HG03571 (cell line): ENCODE data around the gene TGFBR3.

ENCODE experiments used
- ATAC-seq: cut with Tn5 transposase; IDR thresholded peaks from one replicate; pipeline ENCODE4 v1.9.1; 2021; ENCODE audit not compliant: unreplicated experiment

The TGFBR3 gene

DNA sequence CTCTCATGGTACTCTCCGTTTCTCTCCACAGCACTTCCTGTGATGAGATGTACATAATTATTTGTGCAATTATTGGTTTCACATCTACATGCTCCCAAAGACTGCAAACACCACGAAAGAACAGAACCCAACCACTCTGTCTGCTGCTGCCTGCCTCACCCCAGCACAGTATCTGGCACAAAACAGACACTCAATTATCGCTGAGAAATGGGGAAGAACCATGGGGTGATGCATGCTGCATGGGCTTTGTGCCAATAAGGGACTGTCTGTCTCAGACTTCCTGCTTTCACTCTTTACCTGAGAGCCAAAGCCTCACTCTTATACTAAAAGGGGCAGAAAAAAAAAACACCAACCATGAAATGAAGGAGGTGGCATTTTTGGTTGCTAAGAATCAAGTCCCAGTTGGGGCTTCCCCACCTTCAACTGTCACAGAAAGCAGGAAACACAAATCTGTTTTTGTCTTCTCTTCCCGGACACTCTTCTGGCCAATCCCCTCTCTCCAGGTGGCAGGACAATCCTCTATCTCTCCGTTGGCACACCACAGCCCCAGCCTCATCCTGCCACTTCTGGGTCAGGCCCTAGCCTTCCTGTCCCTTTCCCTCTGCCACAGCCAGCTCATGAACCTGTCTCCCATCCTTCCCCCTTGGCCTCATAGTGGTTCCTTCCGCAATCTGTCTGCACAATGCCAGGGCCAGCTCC is 82.0 kb downstream of the TGFBR3 start:
- peak; percentile 89 for ATAC-seq

DNA sequence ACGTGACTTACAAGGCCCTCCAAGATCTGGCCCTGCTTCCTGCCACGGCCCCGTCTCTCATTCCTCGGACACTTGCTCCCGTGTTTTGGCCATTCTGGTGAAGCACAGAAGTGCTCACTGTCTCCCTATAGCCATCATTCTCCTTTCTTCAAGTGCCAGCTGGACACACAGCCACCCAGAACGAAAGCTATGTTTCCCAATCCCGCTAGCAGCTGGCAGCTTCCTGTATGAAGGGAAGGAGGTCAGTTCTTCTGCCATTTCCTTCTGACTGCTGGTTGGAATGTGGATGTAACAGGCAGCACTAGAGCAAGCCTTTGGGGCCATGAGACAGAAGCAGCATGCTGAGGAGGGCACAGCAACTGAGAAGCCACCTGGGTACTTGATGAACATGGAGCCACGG is 82.8 kb downstream of the TGFBR3 start:
- ATAC-seq: no peak

DNA sequence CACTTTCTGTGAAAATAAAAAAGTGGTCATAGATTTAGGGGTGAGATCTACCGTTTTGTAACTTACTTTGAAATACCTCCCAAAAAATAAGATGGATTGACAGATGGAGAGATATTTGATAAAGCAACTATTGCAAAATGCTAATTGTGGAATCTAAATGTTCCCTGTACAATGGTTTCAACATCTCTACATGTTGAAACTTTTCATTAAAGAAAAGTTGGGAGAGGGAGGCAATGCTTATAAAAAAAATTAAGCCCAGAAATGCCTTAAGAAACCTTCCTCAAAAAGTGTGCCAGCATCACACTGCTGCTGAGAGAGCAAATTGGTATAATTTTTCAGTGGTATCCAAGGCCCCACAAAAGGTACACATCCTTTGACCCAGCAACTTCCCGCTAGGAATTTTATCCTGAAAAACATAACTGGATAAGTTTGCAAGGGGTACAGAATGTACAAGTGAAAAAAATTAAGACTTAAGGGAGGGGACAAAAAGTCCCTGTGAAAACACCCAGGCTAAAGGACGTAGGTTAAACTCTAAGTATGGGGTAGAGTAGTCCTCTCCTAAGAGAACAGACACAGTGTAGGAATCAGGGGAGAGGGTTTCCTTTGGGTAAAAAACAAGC is 84.3 kb downstream of the TGFBR3 start:
- no peak for ATAC-seq

DNA sequence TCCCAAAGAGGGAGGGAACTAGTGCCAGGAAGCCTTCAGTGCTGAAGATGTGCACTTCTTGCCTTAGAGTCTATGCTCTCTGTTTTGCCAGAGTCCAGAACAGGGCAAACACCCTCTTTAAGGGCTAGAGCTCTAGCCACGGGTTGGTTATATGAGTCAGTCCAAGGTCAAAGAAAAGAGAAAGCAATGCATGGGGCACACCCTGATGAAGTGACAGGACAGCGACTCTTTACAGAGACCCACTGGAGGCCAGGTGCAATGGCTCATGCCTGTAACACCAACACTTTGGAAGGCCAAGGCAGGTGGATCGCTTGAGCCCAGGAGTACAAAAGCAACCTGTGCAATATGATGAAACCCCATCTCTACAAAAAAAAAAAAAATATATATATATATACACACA is 86.1 kb downstream of the TGFBR3 start:
- no peak for ATAC-seq

DNA sequence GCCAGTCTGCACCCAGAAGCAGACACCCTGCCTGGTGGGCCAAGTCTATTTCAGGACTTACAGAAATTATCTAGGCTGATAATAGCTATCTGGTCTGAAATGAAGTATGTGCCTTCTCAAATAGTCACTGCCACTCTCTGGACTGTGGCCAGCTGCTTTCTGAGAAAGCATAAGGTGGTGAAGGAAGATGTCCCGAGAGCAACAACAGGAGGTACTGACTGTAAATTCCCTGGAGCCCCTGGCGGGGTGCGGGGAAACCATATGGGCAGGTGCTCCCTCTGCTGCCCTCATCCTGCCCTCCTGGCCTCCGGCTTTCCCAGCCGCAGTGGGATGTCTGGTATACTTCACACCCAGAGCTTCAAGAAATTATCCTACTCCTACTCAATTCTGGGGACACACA is 86.8 kb downstream of the TGFBR3 start:
- ATAC-seq: no peak

DNA sequence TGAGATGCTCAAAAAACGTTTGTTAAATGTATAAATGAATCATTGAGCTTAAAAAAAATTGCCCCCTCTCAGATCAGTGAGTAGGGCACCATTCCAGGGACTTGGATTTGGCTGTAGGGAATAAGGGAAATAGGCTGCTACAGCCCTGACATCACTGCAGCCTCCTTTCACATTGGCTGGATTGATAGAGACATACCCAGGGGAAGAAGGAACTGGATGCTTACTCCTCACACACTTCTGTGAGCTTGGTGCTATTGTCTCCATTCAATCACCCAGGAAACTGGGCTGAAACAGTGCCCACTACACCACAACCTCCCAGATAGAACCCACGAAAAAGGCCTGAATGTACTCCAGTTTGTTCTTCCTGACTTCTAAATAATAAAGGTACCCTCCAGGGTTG is 87.2 kb downstream of the TGFBR3 start:
- no peak for ATAC-seq

DNA sequence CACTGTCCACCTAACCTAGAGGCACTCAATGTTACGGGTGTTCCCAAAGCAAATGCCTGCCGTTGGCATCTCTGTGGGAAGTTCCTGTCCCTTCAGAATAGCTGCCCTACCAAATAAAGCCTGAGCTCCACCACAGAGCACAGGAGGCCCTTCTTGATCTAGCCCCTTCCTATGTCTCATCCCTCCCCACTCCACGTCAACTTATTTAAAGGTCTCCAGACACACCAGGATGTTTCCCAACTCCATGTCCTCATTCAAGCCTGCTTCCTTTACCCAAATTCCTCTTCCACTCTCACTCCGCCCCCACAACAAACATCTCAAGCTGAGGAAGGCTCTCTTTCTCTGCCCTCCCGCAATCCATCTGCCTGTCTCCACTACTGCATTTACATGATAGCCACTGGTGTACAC is 87.7 kb downstream of the TGFBR3 start:
- ATAC-seq: no peak

DNA sequence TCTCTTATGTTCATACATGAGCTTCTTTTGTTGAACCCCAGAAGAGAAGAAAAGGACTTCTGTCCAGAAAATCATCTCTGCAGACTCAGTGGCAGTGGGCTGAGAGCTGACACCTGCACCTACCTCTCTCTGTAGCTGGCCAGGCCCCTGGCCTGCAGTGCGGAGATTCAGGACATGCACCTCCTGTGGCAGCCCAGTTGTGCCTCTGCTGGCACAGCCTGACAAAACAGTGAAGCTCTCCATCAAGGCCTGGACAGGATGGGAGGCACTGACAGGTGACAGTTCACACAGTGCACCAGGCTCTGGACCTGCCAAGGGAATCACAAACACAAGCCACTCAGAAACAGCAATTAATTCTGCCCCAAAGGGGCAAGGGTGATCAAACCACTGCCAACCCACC is 88.8 kb downstream of the TGFBR3 start:
- ATAC-seq: no peak

DNA sequence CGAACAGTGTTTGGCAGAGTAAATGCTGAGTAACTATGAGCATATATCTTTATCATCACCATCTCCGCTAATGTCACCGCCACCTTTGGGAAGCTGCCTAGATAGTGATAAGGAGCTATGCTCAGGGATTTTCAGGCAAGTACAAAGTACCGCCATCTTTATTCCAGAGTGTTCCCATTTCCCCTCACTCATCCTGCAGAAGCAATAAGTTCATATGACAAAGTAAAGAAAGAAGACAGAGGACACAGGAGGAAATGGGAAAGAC is 89.6 kb downstream of the TGFBR3 start:
- no peak for ATAC-seq

DNA sequence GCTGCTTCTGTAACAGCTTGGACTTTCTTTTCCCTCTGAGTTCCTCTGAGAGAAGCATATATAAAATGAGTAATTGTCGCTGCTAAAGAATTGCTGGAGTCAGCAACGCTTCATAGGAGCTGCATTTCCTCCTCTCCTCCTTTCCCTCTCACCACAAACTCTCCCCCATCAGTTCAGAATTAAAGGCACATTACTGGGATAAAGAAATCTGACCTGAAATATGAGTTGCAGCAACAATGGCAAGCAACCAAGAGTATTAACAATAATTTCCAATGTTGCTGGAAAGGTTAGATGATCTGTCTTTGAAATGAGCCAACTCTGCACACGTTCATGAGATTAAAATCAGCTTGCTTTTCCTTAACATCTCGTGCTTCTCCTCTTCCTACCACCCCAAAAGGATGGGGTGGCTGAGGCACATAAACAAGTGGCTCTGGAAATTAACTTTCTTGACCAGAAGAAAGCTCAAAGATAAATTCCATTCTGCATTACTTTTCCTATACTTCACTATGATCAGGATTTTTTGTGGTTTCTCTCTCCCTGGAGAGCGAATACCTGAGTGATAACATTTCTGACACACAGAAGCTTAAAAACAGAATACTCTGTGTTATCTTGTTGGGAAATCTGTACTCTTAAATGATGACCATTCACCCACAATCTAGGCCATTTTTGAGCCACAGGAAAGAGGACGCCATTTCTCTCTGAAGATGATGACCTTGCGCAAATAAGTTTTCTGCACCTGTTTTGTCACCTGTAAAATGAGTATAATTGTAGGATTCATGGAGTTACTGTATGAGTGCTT is 90.2 kb downstream of the TGFBR3 start:
- no peak for ATAC-seq

DNA sequence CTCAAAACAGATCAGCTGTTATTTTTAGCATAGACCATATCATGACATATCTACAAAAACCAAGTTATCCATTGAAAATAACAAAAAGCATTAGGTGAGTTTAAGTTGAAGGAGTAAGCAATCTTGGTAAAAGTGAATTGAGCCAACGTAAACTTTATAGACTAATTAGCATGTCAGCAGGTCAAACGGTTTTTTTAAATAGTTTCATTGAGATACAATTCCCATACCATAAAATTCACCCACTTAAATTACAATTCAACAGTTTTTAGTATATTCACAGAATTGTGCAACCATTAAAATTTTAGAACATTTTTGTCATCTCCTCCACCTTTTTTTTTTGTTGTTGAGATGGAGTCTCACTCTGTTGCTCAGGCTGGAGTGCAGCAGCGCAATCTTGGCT is 92.1 kb downstream of the TGFBR3 start:
- ATAC-seq: no peak

DNA sequence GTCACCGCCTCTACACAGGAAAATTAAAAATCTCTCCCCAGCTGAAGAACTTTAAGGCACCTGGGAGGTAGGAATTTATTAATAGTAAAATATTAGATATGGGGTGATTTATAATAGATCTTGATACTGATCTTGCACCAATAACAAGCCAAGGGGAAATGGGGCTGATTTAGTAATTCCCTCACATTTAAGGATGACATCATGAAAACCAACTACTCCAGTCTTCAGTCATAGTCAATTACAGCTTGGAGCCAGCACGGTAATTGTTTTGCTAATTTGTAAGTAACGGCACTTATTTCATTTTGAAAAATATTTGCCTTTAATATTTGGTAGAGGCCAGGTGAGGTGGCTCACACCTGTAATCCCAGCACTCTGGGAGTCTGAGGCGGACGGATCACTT is 92.8 kb downstream of the TGFBR3 start:
- ATAC-seq: no peak

DNA sequence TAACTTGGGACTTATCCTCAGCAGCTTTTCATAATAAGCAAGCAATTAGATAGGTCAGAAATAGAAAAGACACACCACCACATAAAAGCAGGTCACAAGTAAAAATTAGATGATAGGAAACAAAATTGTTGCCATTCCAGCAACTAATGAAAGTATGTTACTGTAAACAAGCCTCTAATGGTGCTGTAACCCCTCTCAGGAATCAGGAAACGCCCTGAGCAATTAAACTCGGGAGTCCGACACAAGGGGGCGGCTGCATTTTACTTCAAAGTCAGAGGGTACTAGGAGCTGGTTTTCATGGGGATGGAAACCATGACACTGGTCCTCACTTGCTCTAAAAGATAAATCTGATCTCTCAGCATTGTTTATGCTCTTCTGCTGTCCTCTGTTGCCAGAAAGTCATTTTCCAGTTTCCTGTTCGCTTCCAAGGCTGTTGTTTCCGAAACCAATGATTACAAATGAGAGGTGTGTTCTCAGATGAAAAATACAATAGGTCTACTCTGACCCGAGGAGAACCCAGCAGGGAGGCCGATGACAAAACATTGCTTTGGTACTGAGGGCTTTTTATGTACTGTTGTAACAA is 93.4 kb downstream of the TGFBR3 start:
- ATAC-seq: no peak

DNA sequence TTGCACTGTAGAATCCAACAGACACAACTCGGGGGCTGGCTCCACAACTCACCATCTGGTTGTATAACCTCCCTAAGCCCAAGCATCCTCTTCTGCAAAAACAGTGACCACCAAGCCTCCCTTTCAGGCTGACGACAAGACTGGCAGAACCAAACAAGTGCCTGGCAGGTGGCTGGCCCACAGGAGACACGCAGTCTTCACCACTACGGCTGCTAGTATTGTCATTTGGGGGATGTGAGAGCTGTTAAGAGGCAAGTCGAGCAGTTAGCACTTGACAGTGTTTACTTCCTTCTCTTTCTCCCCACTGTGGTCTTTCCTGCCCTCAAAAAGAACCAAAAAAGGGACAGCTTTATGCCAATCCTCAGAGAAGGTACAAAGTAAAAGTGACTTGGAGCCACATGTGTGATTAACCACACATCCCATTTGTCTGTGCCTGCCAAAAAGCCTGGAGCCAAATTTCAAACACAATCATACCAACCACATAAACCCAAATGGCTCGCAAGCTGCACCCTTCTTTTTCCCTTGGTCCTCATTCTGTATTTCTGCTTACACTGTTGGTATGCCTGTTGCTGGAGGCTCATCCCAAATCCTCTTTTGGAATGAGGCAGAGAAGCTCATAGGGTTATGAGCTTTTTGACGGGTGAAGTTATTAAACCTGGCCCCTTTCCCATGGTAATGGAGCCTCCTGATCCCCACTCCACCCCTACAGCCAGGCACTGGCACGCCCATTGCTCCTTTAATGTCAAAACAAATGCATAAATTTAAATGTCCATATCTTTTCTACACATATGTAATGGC is 94.1 kb downstream of the TGFBR3 start:
- no peak for ATAC-seq

DNA sequence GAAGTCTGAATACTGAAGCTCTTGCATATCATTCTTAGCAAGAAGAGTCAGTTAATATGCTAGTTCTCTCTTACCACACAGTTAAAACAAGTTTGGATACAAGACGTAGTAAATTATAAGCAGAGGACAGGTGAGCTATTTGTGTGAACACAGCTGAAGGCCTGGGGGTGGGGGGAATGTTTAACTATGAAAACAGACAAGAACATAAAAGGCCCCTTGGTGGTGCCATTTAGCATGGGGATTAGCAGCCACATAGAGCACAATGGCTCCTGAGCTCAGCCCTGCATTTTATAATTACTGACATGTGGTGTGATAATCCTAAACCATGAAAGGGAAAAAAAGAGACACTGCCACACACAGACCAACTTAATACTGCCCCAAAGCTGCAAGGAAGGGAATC is 94.8 kb downstream of the TGFBR3 start:
- no peak for ATAC-seq

DNA sequence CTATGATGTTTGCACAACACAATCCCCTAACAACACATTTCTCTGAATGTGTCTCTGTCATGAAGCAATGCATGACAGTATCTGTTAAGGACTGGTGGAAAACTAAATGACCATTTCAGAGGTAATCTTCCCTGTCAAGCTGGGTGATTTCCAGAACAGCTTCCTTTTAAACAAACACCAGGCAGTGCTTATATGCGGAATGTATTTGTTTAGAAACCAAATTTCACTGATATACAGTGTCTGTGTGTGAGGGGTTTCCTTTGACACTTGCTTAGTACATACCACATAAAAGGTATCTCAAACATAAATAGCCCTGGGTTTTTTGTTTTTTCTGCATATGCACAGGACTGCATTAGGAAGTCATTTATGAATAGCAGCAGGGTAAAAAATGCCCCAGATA is 95.6 kb downstream of the TGFBR3 start:
- no peak for ATAC-seq

DNA sequence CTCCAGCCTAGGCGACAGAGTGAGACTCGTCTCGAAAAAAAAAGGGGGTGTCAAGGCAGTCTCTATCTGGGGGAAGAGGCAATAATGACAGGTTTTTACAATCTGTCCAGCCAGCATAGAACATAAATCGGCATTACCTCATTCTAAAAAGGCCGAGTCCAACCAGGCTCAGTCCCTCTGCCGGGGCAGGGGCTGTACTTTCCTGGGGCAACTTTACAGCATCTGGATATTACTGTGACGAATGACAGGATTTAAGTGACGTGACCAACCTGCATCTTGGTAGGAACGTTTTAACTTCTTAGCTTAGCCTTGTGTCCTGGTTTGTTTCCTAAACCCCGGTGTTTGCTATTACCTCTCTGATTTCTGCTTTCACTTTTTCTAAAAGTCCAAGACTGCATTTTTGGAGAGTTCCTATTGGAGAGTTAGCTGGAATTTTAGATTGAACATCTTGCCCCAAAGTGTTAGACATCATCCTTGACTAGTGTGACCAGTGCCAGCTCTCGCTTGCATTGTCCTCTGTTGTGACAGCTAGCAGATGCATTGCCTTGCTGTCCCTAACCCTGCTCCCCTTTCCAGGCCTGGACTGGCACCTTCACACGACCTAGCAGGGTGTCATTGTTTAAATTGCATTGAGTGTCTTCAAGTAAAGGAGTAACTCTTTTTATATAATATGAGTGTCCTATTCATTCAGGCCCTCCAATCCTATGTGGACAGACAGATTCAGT is 96.5 kb downstream of the TGFBR3 start:
- no peak for ATAC-seq

DNA sequence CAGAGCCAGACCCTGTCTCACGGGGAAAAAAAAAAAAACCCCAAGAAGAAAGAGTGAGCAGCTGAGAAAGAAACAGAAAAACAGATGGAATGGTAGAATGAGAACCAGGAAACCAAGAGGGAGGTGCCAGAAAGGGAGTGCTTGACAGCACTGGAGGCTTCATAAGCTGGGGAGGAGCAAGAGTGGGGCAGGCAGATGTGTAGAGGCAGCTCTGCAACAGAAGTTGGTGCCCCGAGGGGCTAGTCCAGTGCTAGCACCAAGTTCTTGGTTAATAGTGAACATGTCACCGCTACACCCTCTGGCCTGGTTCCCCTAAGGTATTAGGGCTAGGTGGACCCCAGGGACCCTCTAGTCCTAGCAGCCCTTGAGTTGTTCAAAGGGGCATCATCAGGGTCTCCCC is 98.0 kb downstream of the TGFBR3 start:
- ATAC-seq: no peak

DNA sequence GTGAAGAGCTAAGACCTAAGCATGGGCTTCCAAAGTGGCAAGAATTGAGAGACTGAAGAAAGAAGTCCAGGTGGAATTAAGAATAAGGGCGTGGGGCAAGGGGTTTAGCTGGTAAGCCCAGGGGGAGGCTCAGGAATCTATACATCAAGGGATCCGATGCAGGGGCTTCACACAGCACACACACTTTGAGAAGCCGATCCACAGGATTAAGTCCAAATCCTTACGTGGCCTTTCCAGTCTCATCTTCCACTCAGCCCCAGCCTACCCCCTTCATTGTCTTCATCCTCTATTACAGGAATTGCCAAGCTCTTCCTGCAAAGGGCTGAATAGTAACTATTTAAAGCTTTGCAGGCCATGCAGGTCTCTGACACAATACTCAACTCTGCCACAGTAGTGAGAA is 101.3 kb downstream of the TGFBR3 start:
- ATAC-seq: no peak

DNA sequence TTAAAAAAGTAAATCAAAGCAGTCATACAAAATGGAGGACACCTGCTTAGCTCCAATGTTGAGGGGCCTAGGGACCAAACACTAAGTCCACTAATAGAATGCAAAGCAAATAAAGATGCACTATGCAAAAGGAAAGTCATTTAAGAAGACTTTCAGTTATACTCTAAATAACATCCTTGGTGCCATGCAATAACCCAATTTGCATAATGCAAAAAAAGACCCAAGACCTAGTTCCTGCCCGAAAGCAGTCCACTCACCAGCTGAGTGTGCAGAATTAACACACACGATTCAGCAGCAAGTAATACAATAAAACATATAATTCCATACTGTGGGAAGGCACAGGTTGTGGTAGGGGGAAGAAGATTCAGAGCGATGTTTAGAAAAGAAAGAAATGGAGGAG is 101.8 kb downstream of the TGFBR3 start:
- ATAC-seq: no peak
